GM18508 (cell line): ENCODE measurements around the gene CATSPERD.
"Not testable (repeated sequence)": the region's sequence is repeated elsewhere in the genome, so short reads cannot be mapped to it uniquely, and the experiment has no call there.

ENCODE experiments used
- ATAC-seq: cut with Tn5 transposase; IDR thresholded peaks from one replicate; pipeline ENCODE4 v1.9.1; 2021; ENCODE audit warnings: moderate number of reproducible peaks; ENCODE audit not compliant: insufficient read depth, unreplicated experiment

The CATSPERD gene

DNA sequence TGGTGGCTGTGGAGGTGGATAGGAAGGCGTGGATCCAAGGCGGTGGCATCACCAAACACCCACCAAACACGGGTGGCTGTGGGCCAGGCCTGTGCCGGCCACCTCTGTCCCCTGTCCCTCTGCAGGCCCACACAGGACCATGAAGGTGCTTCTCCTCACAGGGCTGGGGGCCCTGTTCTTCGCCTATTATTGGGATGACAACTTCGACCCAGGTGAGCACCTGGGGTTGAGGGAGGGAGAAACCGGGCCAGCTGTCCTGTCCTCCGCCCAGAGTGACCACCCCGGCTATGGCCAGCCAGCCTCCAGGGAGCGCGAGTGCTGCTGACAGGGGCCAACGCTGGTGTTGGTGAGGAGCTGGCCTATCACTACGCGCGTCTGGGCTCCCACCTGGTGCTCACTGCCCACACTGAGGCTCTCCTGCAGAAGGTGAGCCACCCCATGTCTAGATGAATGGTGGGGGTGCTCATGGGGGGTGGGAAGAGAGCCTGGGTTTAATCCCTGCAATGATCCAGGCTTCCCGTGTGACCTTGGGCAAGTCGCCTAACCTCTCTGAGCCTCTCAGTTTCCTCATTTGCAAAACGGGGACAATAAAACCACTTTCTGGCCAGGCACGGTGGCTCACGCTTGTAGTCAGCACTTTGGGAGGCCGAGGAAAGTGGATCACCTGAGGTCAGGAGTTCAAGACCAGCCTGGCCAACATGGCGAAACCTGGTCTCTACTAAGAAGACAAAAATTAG, 35.6 kb upstream of the CATSPERD start:
- no peak for ATAC-seq

- no peak for ATAC-seq
These were observed 34.2 kb upstream of the CATSPERD start for GRCh38 chr19:5686326-5686646.

GRCh38 chr19:5686647-5687359, 33.6 kb upstream of the CATSPERD start:
- peak; percentile 29 for ATAC-seq

- ATAC-seq: no peak
These were observed 32.9 kb upstream of the CATSPERD start for GRCh38 chr19:5687360-5688198.

- not testable (repeated sequence) for ATAC-seq
These were observed 32.1 kb upstream of the CATSPERD start for GRCh38 chr19:5688262-5688881.

GRCh38 chr19:5690125-5690954, 30.1 kb upstream of the CATSPERD start, which contains the start of gene RPL36:
TSS of gene RPL36 (plus strand) at chr19:5690295. CDS start at chr19:5690508, 213 bp downstream.
- ATAC-seq: no peak

- ATAC-seq: no peak
These were observed 29.2 kb upstream of the CATSPERD start for GRCh38 chr19:5690955-5691821.

- ATAC-seq: no peak
These were observed 28.4 kb upstream of the CATSPERD start for GRCh38 chr19:5691822-5692722.

- no peak for ATAC-seq
These were observed 27.7 kb upstream of the CATSPERD start for GRCh38 chr19:5692723-5693194.

- ATAC-seq: no peak
These were observed 27.0 kb upstream of the CATSPERD start for GRCh38 chr19:5693195-5694166.

DNA sequence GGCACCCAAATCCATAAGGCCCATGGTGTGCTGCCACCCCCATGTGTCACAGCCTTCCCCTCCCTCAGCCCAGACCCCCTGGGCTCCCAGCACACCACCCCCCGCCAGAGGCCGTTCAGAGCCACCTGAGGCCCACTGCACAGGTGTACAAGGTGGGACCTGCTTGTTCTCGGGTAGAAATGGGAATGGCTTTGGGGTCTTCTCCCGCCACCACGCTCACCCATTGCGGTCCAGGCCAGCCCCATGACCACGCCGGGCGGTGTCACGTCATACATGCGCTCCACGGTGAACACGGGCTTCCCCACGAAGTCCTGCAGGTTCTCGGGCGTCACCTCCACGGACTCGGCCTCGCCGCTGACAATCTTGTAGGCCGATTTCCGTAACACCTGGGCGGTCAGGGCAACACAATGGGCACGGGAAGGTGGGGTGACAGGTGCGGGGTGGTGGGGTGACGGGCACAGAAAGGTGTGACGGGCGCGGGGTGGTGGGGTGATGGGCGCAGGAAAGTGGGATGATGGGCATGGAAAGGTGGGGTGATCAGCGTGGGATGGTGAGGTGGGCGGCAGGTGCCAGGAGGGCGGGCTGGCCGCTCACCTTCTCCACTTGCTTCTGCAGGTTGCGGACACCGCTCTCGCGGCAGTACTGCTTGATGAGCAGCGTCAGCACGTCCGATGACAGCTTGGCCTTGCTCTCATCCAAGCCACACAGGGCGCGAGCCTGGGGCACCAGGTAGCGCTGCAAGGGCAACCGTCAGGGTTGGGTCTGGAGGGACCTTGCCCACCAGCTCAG, 26.1 kb upstream of the CATSPERD start:
- ATAC-seq: no peak

DNA sequence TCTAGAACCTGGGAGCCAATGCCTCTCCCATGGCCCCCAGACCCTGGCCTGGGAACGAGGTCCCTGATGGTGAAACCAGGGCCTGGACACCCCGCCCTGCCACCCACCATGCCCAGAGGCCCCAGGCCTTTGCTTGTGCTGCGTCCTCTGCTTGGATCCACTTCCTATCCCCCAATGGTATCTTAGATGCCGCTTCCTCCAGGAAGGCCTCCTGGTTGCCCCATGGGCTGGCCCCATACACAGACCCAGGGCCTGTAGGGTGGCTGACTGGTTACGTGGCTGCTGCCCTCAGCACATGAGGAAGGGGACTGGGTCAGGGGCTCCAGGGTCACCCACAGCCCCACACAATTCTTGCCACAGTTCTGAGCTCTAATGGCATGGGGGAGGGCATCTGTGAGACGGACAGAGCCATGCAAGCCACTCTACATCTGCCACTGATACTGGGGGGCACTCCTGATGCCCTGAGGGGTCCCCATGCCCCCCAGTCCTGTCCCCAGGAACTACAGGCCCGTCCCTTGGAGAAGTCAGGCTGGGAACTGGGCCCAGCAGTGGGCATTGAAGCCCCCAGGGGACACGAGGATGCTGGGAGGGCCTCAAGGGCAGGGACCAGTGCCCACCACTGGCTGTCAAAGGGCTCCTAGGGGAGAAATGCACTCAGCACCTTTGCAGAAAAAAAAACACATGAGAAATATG, 25.3 kb upstream of the CATSPERD start:
- no peak for ATAC-seq

DNA sequence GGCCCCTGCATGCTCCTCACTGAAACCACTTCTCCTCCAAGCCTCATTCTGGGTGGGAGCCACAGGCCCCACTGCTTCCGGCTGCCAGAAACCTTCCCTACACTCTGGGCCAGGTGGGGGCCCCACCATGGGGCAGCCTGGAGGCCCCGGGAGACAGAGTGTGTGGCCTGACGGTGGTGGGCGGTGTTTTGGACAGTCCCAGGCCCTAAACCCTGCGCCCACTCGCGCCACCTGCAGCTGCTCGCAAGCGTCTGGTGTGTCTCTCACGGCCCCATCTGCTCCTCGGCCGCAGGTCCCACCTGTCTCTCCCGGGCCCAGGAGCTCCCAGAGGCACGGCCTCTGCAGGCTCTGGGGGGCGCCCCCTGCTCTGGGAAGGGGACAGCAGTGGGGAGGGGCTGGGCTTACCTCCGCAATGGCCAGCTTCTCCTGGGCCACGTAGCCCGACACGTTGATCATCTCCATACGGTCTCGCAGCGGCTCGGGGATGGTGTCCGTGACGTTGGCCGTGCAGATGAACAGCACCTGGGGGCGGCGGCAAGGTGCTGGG, 24.7 kb upstream of the CATSPERD start:
- ATAC-seq: no peak

DNA sequence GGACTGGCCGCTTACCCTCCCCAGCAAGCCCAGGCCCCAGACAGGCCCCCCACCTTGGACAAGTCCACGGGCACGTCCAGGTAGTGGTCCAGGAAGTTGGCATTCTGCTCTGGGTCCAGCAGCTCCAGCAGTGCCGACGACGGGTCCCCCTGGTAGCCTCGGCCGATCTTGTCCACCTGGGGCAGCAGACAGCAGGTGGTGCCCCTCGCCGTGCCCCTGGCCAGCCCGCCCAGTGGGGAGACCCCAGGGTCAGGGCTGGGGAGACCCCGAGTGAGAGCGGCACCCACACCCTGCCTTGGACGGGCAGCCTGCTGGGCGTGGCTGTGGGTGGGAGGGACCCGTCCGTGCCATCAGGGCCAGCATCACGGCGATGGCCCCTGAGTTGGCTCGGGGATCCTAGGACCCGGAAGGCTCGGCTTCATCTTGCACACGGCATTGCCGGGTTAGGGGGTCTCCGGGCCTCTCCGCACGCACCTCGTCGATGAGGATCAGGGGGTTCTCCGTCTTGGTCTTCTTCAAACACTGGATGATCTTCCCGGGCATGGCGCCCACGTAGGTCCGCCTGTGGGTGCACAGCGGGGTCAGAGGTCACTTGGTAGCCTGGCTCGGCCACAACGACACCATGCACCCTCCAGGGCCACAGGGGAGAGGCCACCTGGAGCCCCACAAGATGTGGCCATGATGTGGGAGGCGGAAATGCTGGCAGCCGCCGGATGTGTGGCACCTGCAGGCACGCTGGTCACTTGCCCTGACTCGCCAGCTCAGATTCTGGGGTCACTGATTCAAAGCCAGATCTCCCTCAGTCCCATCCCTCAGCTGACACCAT, 24.0 kb upstream of the CATSPERD start:
- ATAC-seq: no peak
